ENCODE results near the gene NIFK.

- TF ChIP-seq EZH2 (IDR thresholded peaks at IDR 0.05; ENCODE audit: insufficient read depth, poor library complexity, severe bottlenecking) (no peak), EZH2phosphoT487 (IDR thresholded peaks at IDR 0.05; ENCODE audit: insufficient read depth, low read depth) (no peak)
These were observed 39.5 kb downstream of the NIFK start for GRCh38 chr2:121697108-121697631.

Measured in GM23248 (cell line).